ENCODE data around the gene GPC5. TPM values are rescaled to one million over a fixed set of nuclear protein-coding genes. Genes with fewer than 3 reads are reported as not detected.

The GPC5 gene
- polyA plus RNA-seq, 2 of the 4 experiments (the other 2 are of a cell fraction), result not detected

DNA sequence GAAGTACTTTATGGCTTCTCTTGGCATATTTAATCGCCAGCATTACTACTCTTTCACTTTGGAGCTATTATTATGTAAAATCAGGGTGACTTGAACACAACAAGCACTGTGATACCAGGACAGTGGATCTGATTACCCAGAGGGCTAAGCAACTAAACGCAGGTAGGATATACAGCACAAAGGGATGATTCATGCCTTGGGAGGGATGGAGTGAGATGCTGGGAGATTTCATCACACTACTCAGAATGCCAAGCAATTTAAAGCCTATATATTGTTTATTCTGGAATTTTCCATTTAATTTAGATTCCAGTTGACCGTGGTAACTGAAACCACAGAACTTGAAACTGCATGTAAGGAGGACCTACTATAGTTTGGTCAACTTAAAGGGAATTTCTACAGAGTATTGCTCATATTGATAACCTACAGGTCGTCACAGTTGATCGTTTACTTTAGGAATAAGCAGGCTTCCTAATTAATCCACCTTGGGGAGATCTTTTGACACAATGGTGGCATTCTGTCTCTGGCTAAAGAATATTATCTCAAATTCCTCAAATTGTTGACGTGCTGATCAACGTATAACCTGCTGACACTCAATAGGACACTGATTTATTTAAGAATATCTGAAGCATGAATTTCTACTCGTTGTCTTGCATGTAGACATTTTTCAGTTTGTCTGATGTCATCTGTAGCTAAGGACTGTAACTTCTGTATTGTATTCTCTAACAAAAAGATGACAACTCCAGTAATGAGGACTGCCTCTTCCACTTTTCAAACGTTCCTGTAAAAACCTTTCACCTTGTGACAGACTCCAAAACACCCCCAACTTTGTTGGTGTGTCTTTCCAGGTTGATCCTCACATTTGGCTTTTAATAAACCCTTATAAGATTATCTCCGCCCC lies 254.2 kb downstream of the GPC5 start:
- H3K9me3 ChIP-seq, result no peaks in the 10 kb centered on the region
- CTCF ChIA-PET, result no interaction called here
- TF ChIP-seq, protein P1, sequence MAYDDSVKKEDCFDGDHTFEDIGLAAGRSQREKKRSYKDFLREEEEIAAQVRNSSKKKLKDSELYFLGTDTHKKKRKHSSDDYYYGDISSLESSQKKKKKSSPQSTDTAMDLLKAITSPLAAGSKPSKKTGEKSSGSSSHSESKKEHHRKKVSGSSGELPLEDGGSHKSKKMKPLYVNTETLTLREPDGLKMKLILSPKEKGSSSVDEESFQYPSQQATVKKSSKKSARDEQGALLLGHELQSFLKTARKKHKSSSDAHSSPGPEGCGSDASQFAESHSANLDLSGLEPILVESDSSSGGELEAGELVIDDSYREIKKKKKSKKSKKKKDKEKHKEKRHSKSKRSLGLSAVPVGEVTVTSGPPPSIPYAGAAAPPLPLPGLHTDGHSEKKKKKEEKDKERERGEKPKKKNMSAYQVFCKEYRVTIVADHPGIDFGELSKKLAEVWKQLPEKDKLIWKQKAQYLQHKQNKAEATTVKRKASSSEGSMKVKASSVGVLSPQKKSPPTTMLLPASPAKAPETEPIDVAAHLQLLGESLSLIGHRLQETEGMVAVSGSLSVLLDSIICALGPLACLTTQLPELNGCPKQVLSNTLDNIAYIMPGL (CRISPR knock-in tag; IDR thresholded peaks at IDR 0.05; ENCODE audit: borderline replicate concordance), result no peak
- no peak for TF ChIP-seq RNF2 (IDR thresholded peaks at IDR 0.05; ENCODE audit: borderline replicate concordance, low read depth)
- TF ChIP-seq, protein P2, sequence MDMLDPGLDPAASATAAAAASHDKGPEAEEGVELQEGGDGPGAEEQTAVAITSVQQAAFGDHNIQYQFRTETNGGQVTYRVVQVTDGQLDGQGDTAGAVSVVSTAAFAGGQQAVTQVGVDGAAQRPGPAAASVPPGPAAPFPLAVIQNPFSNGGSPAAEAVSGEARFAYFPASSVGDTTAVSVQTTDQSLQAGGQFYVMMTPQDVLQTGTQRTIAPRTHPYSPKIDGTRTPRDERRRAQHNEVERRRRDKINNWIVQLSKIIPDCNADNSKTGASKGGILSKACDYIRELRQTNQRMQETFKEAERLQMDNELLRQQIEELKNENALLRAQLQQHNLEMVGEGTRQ (IDR thresholded peaks at IDR 0.05), result no peak
- no peak for TF ChIP-seq RARB (CRISPR knock-in tag; IDR thresholded peaks at IDR 0.05)
- no peak for TF ChIP-seq CBX2 (IDR thresholded peaks at IDR 0.05; ENCODE audit: borderline replicate concordance, low read depth)
- no peak for TF ChIP-seq TFCP2L1 (CRISPR knock-in tag; IDR thresholded peaks at IDR 0.05)
- TF ChIP-seq JUNB (IDR thresholded peaks at IDR 0.05), result no peak
- TF ChIP-seq, protein P3, sequence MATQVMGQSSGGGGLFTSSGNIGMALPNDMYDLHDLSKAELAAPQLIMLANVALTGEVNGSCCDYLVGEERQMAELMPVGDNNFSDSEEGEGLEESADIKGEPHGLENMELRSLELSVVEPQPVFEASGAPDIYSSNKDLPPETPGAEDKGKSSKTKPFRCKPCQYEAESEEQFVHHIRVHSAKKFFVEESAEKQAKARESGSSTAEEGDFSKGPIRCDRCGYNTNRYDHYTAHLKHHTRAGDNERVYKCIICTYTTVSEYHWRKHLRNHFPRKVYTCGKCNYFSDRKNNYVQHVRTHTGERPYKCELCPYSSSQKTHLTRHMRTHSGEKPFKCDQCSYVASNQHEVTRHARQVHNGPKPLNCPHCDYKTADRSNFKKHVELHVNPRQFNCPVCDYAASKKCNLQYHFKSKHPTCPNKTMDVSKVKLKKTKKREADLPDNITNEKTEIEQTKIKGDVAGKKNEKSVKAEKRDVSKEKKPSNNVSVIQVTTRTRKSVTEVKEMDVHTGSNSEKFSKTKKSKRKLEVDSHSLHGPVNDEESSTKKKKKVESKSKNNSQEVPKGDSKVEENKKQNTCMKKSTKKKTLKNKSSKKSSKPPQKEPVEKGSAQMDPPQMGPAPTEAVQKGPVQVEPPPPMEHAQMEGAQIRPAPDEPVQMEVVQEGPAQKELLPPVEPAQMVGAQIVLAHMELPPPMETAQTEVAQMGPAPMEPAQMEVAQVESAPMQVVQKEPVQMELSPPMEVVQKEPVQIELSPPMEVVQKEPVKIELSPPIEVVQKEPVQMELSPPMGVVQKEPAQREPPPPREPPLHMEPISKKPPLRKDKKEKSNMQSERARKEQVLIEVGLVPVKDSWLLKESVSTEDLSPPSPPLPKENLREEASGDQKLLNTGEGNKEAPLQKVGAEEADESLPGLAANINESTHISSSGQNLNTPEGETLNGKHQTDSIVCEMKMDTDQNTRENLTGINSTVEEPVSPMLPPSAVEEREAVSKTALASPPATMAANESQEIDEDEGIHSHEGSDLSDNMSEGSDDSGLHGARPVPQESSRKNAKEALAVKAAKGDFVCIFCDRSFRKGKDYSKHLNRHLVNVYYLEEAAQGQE (IDR thresholded peaks at IDR 0.05), result no peak
- no peak for TF ChIP-seq EHMT2 (IDR thresholded peaks at IDR 0.05; ENCODE audit: low read depth)
- no peak for TF ChIP-seq ZFP36 (IDR thresholded peaks at IDR 0.05; ENCODE audit: borderline replicate concordance, partially characterized antibody)
- no peak for TF ChIP-seq TP53 (CRISPR knock-in tag; IDR thresholded peaks at IDR 0.05)
- no peak for TF ChIP-seq NFE2L2 (conservative IDR thresholded peaks at IDR 0.05; ENCODE audit: low read length)
- TF ChIP-seq CEBPB (IDR thresholded peaks at IDR 0.05), result no peak
- FAIRE-seq (no peak), ATAC-seq (no peak), DNase-seq (ENCODE audit: low read depth in 1 of 2, low spot score in 1 of 2) (no peak)
- POLR2A ChIA-PET, result no interaction called here
- WGBS (ENCODE audit: missing lambda C conversion rate), result 1% methylated on average over 10 of the region's 10 CpGs
- H3K4me2 ChIP-seq, result no peak overlapping the region
- H3K27ac ChIP-seq, result no peak overlapping the region
- no peak overlapping the region for H3K4me3 ChIP-seq
- H3K4me1 ChIP-seq, result no peaks in the 10 kb centered on the region

DNA sequence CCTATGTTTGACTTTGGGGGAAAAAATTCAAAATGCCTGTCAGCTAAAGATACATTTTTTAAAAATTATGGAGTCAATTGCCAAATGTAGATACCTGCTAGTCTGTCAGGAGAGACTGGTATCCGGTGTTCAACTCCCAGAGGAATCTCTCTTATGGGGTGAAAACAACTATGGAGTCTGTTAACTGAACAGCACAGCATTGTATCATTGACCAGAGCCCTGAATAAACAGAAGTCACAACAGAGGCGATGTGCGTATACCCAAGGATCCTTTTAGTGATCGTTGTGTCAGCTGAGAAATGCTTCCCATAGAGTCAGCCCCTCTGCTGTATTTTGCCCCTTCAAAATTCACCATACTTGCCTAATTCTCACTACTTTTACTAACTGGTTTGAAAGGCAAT lies 257.3 kb downstream of the GPC5 start:
- FAIRE-seq, result no peak

More for the DNA sequence above, 257.3 kb downstream of the GPC5 start:
- H3K9me3 ChIP-seq, result no peaks in the 10 kb centered on the region
- no peak for DNase-seq (ENCODE audit: low read depth in 1 of 2, low spot score in 1 of 2)
- POLR2A ChIA-PET, result no interaction called here
- H3K4me3 ChIP-seq, result no peak overlapping the region
- CTCF ChIA-PET, result no interaction called here
- TF ChIP-seq HOXA7 (CRISPR knock-in tag; IDR thresholded peaks at IDR 0.05), result no peak
- TF ChIP-seq NFE2L2 (conservative IDR thresholded peaks at IDR 0.05; ENCODE audit: low read length), result no peak
- TF ChIP-seq ZC3H11A (IDR thresholded peaks at IDR 0.05), result no peak
- TF ChIP-seq RFX5 (IDR thresholded peaks at IDR 0.05), result no peak
- no peak for TF ChIP-seq ZSCAN20 (CRISPR knock-in tag; IDR thresholded peaks at IDR 0.05)
- no peak for TF ChIP-seq PHF8 (IDR thresholded peaks at IDR 0.05; ENCODE audit: borderline replicate concordance, low read depth)
- no peak for TF ChIP-seq BHLHE40 (IDR thresholded peaks at IDR 0.05; ENCODE audit: low read depth, low read length)
- TF ChIP-seq ZNF302 (CRISPR knock-in tag; IDR thresholded peaks at IDR 0.05), result no peak
- TF ChIP-seq, protein P4, sequence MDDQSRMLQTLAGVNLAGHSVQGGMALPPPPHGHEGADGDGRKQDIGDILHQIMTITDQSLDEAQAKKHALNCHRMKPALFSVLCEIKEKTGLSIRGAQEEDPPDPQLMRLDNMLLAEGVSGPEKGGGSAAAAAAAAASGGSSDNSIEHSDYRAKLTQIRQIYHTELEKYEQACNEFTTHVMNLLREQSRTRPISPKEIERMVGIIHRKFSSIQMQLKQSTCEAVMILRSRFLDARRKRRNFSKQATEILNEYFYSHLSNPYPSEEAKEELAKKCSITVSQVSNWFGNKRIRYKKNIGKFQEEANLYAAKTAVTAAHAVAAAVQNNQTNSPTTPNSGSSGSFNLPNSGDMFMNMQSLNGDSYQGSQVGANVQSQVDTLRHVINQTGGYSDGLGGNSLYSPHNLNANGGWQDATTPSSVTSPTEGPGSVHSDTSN (IDR thresholded peaks at IDR 0.05), result no peak
- TF ChIP-seq, protein P5, sequence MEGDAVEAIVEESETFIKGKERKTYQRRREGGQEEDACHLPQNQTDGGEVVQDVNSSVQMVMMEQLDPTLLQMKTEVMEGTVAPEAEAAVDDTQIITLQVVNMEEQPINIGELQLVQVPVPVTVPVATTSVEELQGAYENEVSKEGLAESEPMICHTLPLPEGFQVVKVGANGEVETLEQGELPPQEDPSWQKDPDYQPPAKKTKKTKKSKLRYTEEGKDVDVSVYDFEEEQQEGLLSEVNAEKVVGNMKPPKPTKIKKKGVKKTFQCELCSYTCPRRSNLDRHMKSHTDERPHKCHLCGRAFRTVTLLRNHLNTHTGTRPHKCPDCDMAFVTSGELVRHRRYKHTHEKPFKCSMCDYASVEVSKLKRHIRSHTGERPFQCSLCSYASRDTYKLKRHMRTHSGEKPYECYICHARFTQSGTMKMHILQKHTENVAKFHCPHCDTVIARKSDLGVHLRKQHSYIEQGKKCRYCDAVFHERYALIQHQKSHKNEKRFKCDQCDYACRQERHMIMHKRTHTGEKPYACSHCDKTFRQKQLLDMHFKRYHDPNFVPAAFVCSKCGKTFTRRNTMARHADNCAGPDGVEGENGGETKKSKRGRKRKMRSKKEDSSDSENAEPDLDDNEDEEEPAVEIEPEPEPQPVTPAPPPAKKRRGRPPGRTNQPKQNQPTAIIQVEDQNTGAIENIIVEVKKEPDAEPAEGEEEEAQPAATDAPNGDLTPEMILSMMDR (IDR thresholded peaks at IDR 0.05), result no peak
- TF ChIP-seq, protein P6, sequence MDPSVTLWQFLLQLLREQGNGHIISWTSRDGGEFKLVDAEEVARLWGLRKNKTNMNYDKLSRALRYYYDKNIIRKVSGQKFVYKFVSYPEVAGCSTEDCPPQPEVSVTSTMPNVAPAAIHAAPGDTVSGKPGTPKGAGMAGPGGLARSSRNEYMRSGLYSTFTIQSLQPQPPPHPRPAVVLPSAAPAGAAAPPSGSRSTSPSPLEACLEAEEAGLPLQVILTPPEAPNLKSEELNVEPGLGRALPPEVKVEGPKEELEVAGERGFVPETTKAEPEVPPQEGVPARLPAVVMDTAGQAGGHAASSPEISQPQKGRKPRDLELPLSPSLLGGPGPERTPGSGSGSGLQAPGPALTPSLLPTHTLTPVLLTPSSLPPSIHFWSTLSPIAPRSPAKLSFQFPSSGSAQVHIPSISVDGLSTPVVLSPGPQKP (IDR thresholded peaks at IDR 0.05; ENCODE audit: low read depth, low read length), result no peak
- no peak for TF ChIP-seq FOXS1 (CRISPR knock-in tag; IDR thresholded peaks at IDR 0.05)
- no peak for TF ChIP-seq NR3C1 (IDR thresholded peaks at IDR 0.05)
- no peak for TF ChIP-seq HOXB13 (CRISPR knock-in tag; IDR thresholded peaks at IDR 0.05; ENCODE audit: low read depth)
- 25% methylated on average over 4 of the region's 4 CpGs for WGBS (ENCODE audit: missing lambda C conversion rate)
- no peak for ATAC-seq
- no peak overlapping the region for H3K27ac ChIP-seq
- H3K4me1 ChIP-seq, result no peaks in the 10 kb centered on the region
- no peak overlapping the region for H3K4me2 ChIP-seq

Data from A549 (cell line).